ENCODE measurements around the gene TCF7L1. TPM values are rescaled to one million over a fixed set of nuclear protein-coding genes. Genes with fewer than 3 reads are reported as not detected.

TCF7L1 gene
- total and polyA plus RNA-seq, 2 of the 13 experiments (the other 11 are each of a cell fraction or from before 2014, with no cell fraction given), result 0.04 to 0.15 TPM

GRCh38 chr2:85324639-85325465 is 191.7 kb downstream of the TCF7L1 start (continued):
- no peak for TF ChIP-seq ZFP62 (CRISPR knock-in tag; IDR thresholded peaks at IDR 0.05)
- TF ChIP-seq ZNF580 (CRISPR knock-in tag; IDR thresholded peaks at IDR 0.05; ENCODE audit: borderline replicate concordance, low read depth), result no peak
- peak; percentile 77 for TF ChIP-seq MLX (CRISPR knock-in tag; IDR thresholded peaks at IDR 0.05)
- TF ChIP-seq HOXA3 (CRISPR knock-in tag; IDR thresholded peaks at IDR 0.05), result peak; percentile 81
- peak; percentile 77; the same call in 1 of the 2 replicates for TF ChIP-seq ERF (CRISPR knock-in tag; IDR thresholded peaks at IDR 0.05)
- peak; percentile 96 for TF ChIP-seq ISL2 (CRISPR knock-in tag; IDR thresholded peaks at IDR 0.05)
- peak; percentile 24; the same call in 1 of the 2 replicates for TF ChIP-seq SIN3A (IDR thresholded peaks at IDR 0.05; ENCODE audit: borderline replicate concordance, low read depth, low read length)
- TF ChIP-seq SMC3 (IDR thresholded peaks at IDR 0.05; ENCODE audit: low read length), result peak; percentile 42; the same call in 1 of the 2 replicates
- 0 out of 2 replicates have a peak, but pooled peaks have one; percentile 30 for TF ChIP-seq ZMAT3 (CRISPR knock-in tag; conservative IDR thresholded peaks at IDR 0.05)
- TF ChIP-seq NFIC (IDR thresholded peaks at IDR 0.05; ENCODE audit: low read length), result peak; percentile 89
- TF ChIP-seq USF2 (IDR thresholded peaks at IDR 0.05; ENCODE audit: low read depth, low read length), result no peak
- TF ChIP-seq USF2 (CRISPR knock-in tag; IDR thresholded peaks at IDR 0.05; ENCODE audit: borderline replicate concordance), result peak; percentile 50; the same call in 1 of the 2 replicates
- TF ChIP-seq IRF9 (CRISPR knock-in tag; IDR thresholded peaks at IDR 0.05; ENCODE audit: borderline replicate concordance), result no peak
- TF ChIP-seq ZNF564 (CRISPR knock-in tag; IDR thresholded peaks at IDR 0.05), result no peak
- 0 out of 2 replicates have a peak, but pooled peaks have one; percentile 80 for TF ChIP-seq NCOA1 (CRISPR knock-in tag; IDR thresholded peaks at IDR 0.05)
- TF ChIP-seq HNF1B (CRISPR knock-in tag; IDR thresholded peaks at IDR 0.05), result peak; percentile 98
- TF ChIP-seq SP2 (CRISPR knock-in tag; IDR thresholded peaks at IDR 0.05), result no peak
- peak; percentile 51; the same call in 1 of the 2 replicates for TF ChIP-seq ZNF430 (CRISPR knock-in tag; IDR thresholded peaks at IDR 0.05)
- no peak for TF ChIP-seq SNAPC5 (CRISPR knock-in tag; IDR thresholded peaks at IDR 0.05; ENCODE audit: borderline replicate concordance)
- no peak for TF ChIP-seq DNMT1 (CRISPR knock-in tag; IDR thresholded peaks at IDR 0.05)
- no peak for TF ChIP-seq HNRNPK (IDR thresholded peaks at IDR 0.05; ENCODE audit: low read depth, low read length, poor library complexity, severe bottlenecking)
- no peak; the same call in 1 of the 2 replicates for TF ChIP-seq YEATS2 (CRISPR knock-in tag; IDR thresholded peaks at IDR 0.05; ENCODE audit: borderline replicate concordance)
- no peak for TF ChIP-seq NFKBIZ (CRISPR knock-in tag; IDR thresholded peaks at IDR 0.05)
- TF ChIP-seq PAWR (CRISPR knock-in tag; IDR thresholded peaks at IDR 0.05; ENCODE audit: borderline replicate concordance), result no peak
- TF ChIP-seq MED13 (CRISPR knock-in tag; IDR thresholded peaks at IDR 0.05), result no peak

Data from HepG2 (cell line).